SK-N-SH (cell line): ENCODE measurements around the gene IPO11.

ENCODE experiments used
- EP300 ChIP-seq, 2 experiments: IDR thresholded peaks; 2 replicates each; pipeline versions ENCODE4 v1.4.0 to v1.6.1; 2012; ENCODE audit warnings: borderline replicate concordance in 1 of 2, low read depth in 1 of 2, low read length in 1 of 2
- POLR2AphosphoS5 ChIP-seq: IDR thresholded peaks from 2 replicates; pipeline ENCODE4 v1.6.1; 2012; ENCODE audit warnings: low read depth, low read length
- RFX5 ChIP-seq: IDR thresholded peaks from 2 replicates; pipeline ENCODE4 v1.6.1; 2012; ENCODE audit warnings: mild to moderate bottlenecking, improper control_type of control experiment, low read length
- SIN3A ChIP-seq: IDR thresholded peaks from 2 replicates; pipeline ENCODE4 v1.6.1; 2012; ENCODE audit warnings: low read depth, mild to moderate bottlenecking, low read length, moderate library complexity, borderline replicate concordance
- TCF12 ChIP-seq: IDR thresholded peaks from 2 replicates; pipeline ENCODE4 v1.4.0; 2012
- YY1 ChIP-seq: IDR thresholded peaks from 2 replicates; pipeline ENCODE4 v1.4.0; 2012; ENCODE audit warnings: low read depth, mild to moderate bottlenecking
- TF ChIP-seq, protein P1 (sequence below): fragments of 200-600 bp; sonication (generic); IDR thresholded peaks from 2 replicates; pipeline ENCODE4 v1.6.1; 2017; ENCODE audit warnings: antibody characterized with exemption, mild to moderate bottlenecking, moderate library complexity
- TF ChIP-seq, protein P2 (sequence below): IDR thresholded peaks from 2 replicates; pipeline ENCODE4 v1.4.0; 2012; ENCODE audit warnings: low read depth, borderline replicate concordance

DNA sequence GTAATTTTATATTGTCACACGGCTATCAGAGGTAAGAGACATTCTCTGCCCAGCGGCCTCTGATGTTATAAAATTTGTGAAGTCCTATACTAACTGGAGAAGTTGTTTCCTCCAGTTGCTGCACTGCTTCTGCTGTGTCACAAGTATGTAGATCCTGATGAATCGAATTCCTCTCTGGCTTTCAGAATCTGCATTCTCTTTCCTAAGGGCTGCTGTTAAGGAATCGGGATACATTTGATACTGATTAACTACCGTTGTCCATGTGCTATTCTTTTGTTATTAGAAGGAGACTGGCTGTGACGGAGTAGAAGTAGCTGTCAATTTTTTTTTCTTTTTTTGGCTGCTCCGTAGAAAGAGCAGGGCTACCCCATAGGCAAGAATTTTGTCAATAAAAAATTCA, 84.3 kb downstream of the IPO11 start:
- TF ChIP-seq YY1, result no peak
- no peak for TF ChIP-seq SIN3A
- TF ChIP-seq, protein P1, sequence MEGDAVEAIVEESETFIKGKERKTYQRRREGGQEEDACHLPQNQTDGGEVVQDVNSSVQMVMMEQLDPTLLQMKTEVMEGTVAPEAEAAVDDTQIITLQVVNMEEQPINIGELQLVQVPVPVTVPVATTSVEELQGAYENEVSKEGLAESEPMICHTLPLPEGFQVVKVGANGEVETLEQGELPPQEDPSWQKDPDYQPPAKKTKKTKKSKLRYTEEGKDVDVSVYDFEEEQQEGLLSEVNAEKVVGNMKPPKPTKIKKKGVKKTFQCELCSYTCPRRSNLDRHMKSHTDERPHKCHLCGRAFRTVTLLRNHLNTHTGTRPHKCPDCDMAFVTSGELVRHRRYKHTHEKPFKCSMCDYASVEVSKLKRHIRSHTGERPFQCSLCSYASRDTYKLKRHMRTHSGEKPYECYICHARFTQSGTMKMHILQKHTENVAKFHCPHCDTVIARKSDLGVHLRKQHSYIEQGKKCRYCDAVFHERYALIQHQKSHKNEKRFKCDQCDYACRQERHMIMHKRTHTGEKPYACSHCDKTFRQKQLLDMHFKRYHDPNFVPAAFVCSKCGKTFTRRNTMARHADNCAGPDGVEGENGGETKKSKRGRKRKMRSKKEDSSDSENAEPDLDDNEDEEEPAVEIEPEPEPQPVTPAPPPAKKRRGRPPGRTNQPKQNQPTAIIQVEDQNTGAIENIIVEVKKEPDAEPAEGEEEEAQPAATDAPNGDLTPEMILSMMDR, result no peak
- TF ChIP-seq, protein P2, sequence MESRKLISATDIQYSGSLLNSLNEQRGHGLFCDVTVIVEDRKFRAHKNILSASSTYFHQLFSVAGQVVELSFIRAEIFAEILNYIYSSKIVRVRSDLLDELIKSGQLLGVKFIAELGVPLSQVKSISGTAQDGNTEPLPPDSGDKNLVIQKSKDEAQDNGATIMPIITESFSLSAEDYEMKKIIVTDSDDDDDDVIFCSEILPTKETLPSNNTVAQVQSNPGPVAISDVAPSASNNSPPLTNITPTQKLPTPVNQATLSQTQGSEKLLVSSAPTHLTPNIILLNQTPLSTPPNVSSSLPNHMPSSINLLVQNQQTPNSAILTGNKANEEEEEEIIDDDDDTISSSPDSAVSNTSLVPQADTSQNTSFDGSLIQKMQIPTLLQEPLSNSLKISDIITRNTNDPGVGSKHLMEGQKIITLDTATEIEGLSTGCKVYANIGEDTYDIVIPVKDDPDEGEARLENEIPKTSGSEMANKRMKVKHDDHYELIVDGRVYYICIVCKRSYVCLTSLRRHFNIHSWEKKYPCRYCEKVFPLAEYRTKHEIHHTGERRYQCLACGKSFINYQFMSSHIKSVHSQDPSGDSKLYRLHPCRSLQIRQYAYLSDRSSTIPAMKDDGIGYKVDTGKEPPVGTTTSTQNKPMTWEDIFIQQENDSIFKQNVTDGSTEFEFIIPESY, result no peak
- no peak for TF ChIP-seq POLR2AphosphoS5
- no peak for TF ChIP-seq RFX5
- no peak for TF ChIP-seq TCF12
- TF ChIP-seq EP300 (IDR thresholded peaks at IDR 0.05; ENCODE audit: borderline replicate concordance in 1 of 2, low read depth in 1 of 2, low read length in 1 of 2), result no peak
